GM12878 (cell line): ENCODE measurements around the gene OGFR. TPM values are rescaled to one million over a fixed set of nuclear protein-coding genes. Genes with fewer than 3 reads are reported as not detected.

Experiments used
- ATAC-seq: fragments of 200-7000 bp; cut with Tn5 transposase; 3 replicates; pipeline ENCODE4 v1.9.1; 2020; ENCODE audit warnings: mild to moderate bottlenecking, moderate library complexity
- BruUV-seq: library from RNA; stranded (reverse); fragments of 400-500 nt; replicated peaks from 2 replicates; lab custom pipeline; 2021; lab: Mats Ljungman, UMichigan
- CTCF ChIA-PET: fragments of 300-600 bp; sonication (Branson Sonifier 250); formaldehyde crosslinking; extraction: SDS; loops from one replicate; lab custom pipeline; 2021; ENCODE audit warnings: inconsistent platforms; lab: Yijun Ruan, JAX
- POLR2A ChIA-PET: fragments of 350-600 bp; formaldehyde crosslinking; extraction: SDS; loops from one replicate; lab custom pipeline; 2021; ENCODE audit warnings: inconsistent platforms; lab: Charles Lee
- RAD21 ChIA-PET: fragments of 300-600 bp; sonication (Branson Sonifier 250); formaldehyde crosslinking; loops from one replicate; lab custom pipeline; 2023; ENCODE audit warnings: antibody characterized with exemption; ENCODE audit not compliant: unreplicated experiment; lab: Charles Lee
- SMC1A ChIA-PET: fragments of 300-600 bp; sonication (Branson Sonifier 250); formaldehyde crosslinking; loops from one replicate; lab custom pipeline; 2023; ENCODE audit not compliant: unreplicated experiment, uncharacterized antibody; lab: Charles Lee
- DNase-seq: peaks from one replicate; pipeline ENCODE4 v3.0.0-alpha.2; 2011; ENCODE audit warnings: low read depth, low spot score
- FAIRE-seq: peaks from 3 replicates; lab custom pipeline; 2011; peaks lifted over from hg19 to GRCh38; lab: Jason Lieb, UNC
- H2AFZ ChIP-seq: 2 replicates; pipeline ENCODE4 v1.6.0; 2011; ENCODE audit warnings: low read depth, low read length, control low read depth; ENCODE audit not compliant: control insufficient read depth
- H3K27ac ChIP-seq: 2 replicates; pipeline ENCODE4 v1.5.1; 2011; ENCODE audit warnings: control low read depth; ENCODE audit not compliant: control insufficient read depth, insufficient read depth
- H3K27me3 ChIP-seq, 2 experiments: replicated peaks in 1 of 2; 2 replicates each; pipeline versions ENCODE4 v1.6.0 to v1.6.1; 2011; ENCODE audit warnings: low read length in 1 of 2; ENCODE audit not compliant: control insufficient read depth in 2 of 2, insufficient read depth in 2 of 2
- H3K36me3 ChIP-seq, 2 experiments: 2 replicates each; pipeline ENCODE4 v1.5.1; 2011; ENCODE audit warnings: low read length in 1 of 2; ENCODE audit not compliant: control insufficient read depth in 2 of 2, insufficient read depth in 2 of 2
- H3K4me1 ChIP-seq: 2 replicates; pipeline ENCODE4 v1.6.1; 2011; ENCODE audit warnings: mild to moderate bottlenecking, low read length, moderate library complexity, mixed read lengths; ENCODE audit not compliant: control insufficient read depth, insufficient read depth
- H3K4me2 ChIP-seq: 2 replicates; pipeline ENCODE4 v1.6.0; 2011; ENCODE audit warnings: control low read depth; ENCODE audit not compliant: control insufficient read depth, insufficient read depth
- H3K4me3 ChIP-seq: fragments of 200-600 bp; sonication (generic); 2 replicates; pipeline ENCODE4 v1.5.1; 2016
- H3K79me2 ChIP-seq: 2 replicates; pipeline ENCODE4 v1.6.0; 2011; ENCODE audit warnings: low read length; ENCODE audit not compliant: control insufficient read depth, insufficient read depth
- H3K9ac ChIP-seq: 2 replicates; pipeline ENCODE4 v1.8.0; 2011; ENCODE audit warnings: low read length, control low read depth, mixed read lengths; ENCODE audit not compliant: control insufficient read depth, insufficient read depth
- H3K9me3 ChIP-seq: replicated peaks from 3 replicates; pipeline ENCODE4 v1.5.1; 2011; ENCODE audit warnings: mild to moderate bottlenecking, low read length; ENCODE audit not compliant: control insufficient read depth, insufficient read depth
- H4K20me1 ChIP-seq: 2 replicates; pipeline ENCODE4 v1.6.0; 2011; ENCODE audit not compliant: control insufficient read depth, insufficient read depth
- ASH2L ChIP-seq: fragments of 300-600, 200-600 bp; sonication (generic); IDR thresholded peaks from 2 replicates; pipeline ENCODE4 v1.6.1; 2017; ENCODE audit warnings: low read depth, mild to moderate bottlenecking, borderline replicate concordance
- CBX5 ChIP-seq: sonication (generic); IDR thresholded peaks from 2 replicates; pipeline ENCODE4 v1.6.1; 2016; ENCODE audit warnings: low read depth, moderate library complexity, mild to moderate bottlenecking, inconsistent platforms
- CHD4 ChIP-seq: fragments of 200-600 bp; sonication (generic); IDR thresholded peaks from 2 replicates; pipeline ENCODE4 v1.6.1; 2016; ENCODE audit warnings: mild to moderate bottlenecking
- DPF2 ChIP-seq: fragments of 450-650 bp; IDR thresholded peaks from 2 replicates; pipeline ENCODE4 v1.6.1; 2017; ENCODE audit warnings: mild to moderate bottlenecking
- FOS ChIP-seq: IDR thresholded peaks from 3 replicates; pipeline ENCODE4 v1.6.1; 2011; ENCODE audit warnings: borderline replicate concordance; ENCODE audit not compliant: insufficient read length; ENCODE audit errors: extremely low read depth
- FOXM1 ChIP-seq: IDR thresholded peaks from 2 replicates; pipeline ENCODE4 v1.6.1; 2012; ENCODE audit warnings: low read depth, mild to moderate bottlenecking, inconsistent platforms, low read length, moderate library complexity
- HDAC2 ChIP-seq: fragments of 200-600 bp; sonication (generic); IDR thresholded peaks from 2 replicates; pipeline ENCODE4 v1.6.1; 2017
- MEF2B ChIP-seq: fragments of 450-650 bp; IDR thresholded peaks from 2 replicates; pipeline ENCODE4 v1.6.1; 2018; ENCODE audit warnings: mild to moderate bottlenecking, moderate library complexity; ENCODE audit not compliant: partially characterized antibody, poor library complexity, severe bottlenecking
- NFYB ChIP-seq: IDR thresholded peaks from 2 replicates; pipeline ENCODE4 v1.6.1; 2011; ENCODE audit warnings: low read depth, mild to moderate bottlenecking, low read length, improper control_type of control experiment, moderate library complexity; ENCODE audit not compliant: insufficient read depth
- NR2C1 ChIP-seq: fragments of 450-650 bp; IDR thresholded peaks from 2 replicates; pipeline ENCODE4 v1.6.1; 2017; ENCODE audit warnings: antibody characterized with exemption, mild to moderate bottlenecking, moderate library complexity
- RELB ChIP-seq: fragments of 450-650 bp; IDR thresholded peaks from 2 replicates; pipeline ENCODE4 v1.6.1; 2017; ENCODE audit warnings: low read depth, mild to moderate bottlenecking, moderate library complexity
- SMARCA5 ChIP-seq: fragments of 450-650 bp; IDR thresholded peaks from 2 replicates; pipeline ENCODE4 v1.6.1; 2017; ENCODE audit warnings: mild to moderate bottlenecking
- SRF ChIP-seq, 2 experiments: IDR thresholded peaks; 2 replicates each; pipeline ENCODE4 v1.6.1; 2011; ENCODE audit warnings: low read depth in 2 of 2, low read length in 2 of 2, mild to moderate bottlenecking in 1 of 2, moderate library complexity in 1 of 2
- STAT1 ChIP-seq: fragments of 450-650 bp; conservative IDR thresholded peaks from 2 replicates; pipeline ENCODE4 v1.6.1; 2014; ENCODE audit warnings: antibody characterized with exemption, mild to moderate bottlenecking
- SUZ12 ChIP-seq: fragments of 200-600 bp; sonication (generic); IDR thresholded peaks from one replicate; pipeline ENCODE4 v1.6.1; 2018; ENCODE audit warnings: antibody characterized with exemption, mild to moderate bottlenecking; ENCODE audit not compliant: unreplicated experiment
- TCF3 ChIP-seq: IDR thresholded peaks from 2 replicates; pipeline ENCODE4 v1.6.1; 2012; ENCODE audit warnings: low read depth, mild to moderate bottlenecking, low read length, borderline replicate concordance; ENCODE audit not compliant: insufficient read depth
- TCF7 ChIP-seq: IDR thresholded peaks from 2 replicates; pipeline ENCODE4 v1.6.1; 2014; ENCODE audit warnings: antibody characterized with exemption, borderline replicate concordance
- USF2 ChIP-seq: IDR thresholded peaks from 2 replicates; pipeline ENCODE4 v1.6.1; 2011; ENCODE audit warnings: low read depth, low read length, improper control_type of control experiment, borderline replicate concordance
- ZNF24 ChIP-seq: fragments of 450-650 bp; IDR thresholded peaks from 2 replicates; pipeline ENCODE4 v1.6.1; 2017; ENCODE audit warnings: antibody characterized with exemption, mild to moderate bottlenecking
- WGBS: methylation state at CpG from one replicate; pipeline ENCODE4 v1.1.6; 2016; ENCODE audit warnings: low lambda C conversion rate; ENCODE audit not compliant: insufficient replicate concordance, insufficient coverage; ENCODE audit errors: missing lambda C conversion rate; 5-methylcytosine and 5-hydroxymethylcytosine counted together
- in situ Hi-C: fragments of 300-500 bp; cut with MboI; formaldehyde crosslinking; loops from 9 replicates; pipeline ENCODE4 v1.14.3; 2018; ENCODE audit warnings: mixed read lengths
- intact Hi-C: fragments of 100-400 bp; cut with micrococcal nuclease; formaldehyde crosslinking; loops from one replicate; pipeline ENCODE4 v1.14.2; 2022; ENCODE audit not compliant: unreplicated experiment
- polyA plus RNA-seq, 11 experiments: library from polyadenylated mRNA; depleted of rRNA in 4 of 11; unstranded in 6 of 11; stranded (reverse) in 5 of 11; fragments of >200 nt; fragmentation: Nextera tagmentation in 4 of 11; fragmentation: Illumina TruSeq in 1 of 11; extraction: Ambion mirVana in 4 of 11; extraction: Trizol in 1 of 11; gene quantifications; 1 replicate in 1 of 11; 2 replicates in 10 of 11; pipeline versions ENCODE4 v1.2.1 to v1.2.3, GENCODE V29; 2011 to 2016; ENCODE audit warnings: inconsistent platforms in 2 of 11, missing spikeins in 2 of 11, low read depth in 1 of 11
- total RNA-seq, 4 experiments: library from RNA; depleted of rRNA in 3 of 4; stranded (reverse); fragments of >200 nt in 3 of 4; fragmentation: Illumina TruSeq in 1 of 4; extraction: Trizol in 1 of 4; gene quantifications; 2 replicates each; pipeline versions ENCODE4 v1.2.1 to v1.2.3, GENCODE V29; 2013 to 2021
- TF ChIP-seq, protein P1 (sequence below): fragments of 450-650 bp; IDR thresholded peaks from 2 replicates; pipeline ENCODE4 v1.6.1; 2016; ENCODE audit warnings: mild to moderate bottlenecking

Gene OGFR
- total and polyA plus RNA-seq, 10 of the 15 experiments (the other 5 are each of a cell fraction or from before 2014, with no cell fraction given) = 0.72 to 62.1 (median 27.3) TPM

DNA sequence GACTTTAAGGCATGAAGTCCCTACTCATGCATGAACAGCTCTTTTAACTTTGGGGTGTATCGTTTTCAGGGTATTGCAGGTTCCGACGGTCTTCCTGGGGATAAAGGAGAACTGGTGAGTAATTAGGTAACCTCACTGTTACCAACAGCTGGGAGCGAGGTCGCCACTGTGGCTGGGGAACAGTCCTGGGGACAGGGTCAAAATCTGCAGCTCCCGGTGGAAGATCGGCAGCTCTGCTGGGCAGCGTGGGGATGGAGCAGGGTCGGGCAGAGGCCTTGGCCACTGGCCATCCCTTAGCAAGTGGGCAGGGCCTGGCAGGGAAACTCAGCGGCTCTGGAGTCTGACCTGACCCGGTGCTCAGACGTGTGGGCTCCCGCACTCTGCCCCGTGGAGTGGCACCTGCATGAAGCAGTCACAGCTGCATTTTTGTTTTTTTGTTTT lies 28.3 kb downstream of the OGFR start (continued):
- TF ChIP-seq TCF3 (no peak), DPF2 (0 out of 2 replicates have a peak, but pooled peaks have one; percentile 29), CHD4 (no peak), NFYB (no peak), USF2 (no peak), FOXM1 (no peak), CBX5 (no peak), ZNF24 (no peak), SMARCA5 (0 out of 2 replicates have a peak, but pooled peaks have one; percentile 17), HDAC2 (no peak), SUZ12 (no peak)

DNA sequence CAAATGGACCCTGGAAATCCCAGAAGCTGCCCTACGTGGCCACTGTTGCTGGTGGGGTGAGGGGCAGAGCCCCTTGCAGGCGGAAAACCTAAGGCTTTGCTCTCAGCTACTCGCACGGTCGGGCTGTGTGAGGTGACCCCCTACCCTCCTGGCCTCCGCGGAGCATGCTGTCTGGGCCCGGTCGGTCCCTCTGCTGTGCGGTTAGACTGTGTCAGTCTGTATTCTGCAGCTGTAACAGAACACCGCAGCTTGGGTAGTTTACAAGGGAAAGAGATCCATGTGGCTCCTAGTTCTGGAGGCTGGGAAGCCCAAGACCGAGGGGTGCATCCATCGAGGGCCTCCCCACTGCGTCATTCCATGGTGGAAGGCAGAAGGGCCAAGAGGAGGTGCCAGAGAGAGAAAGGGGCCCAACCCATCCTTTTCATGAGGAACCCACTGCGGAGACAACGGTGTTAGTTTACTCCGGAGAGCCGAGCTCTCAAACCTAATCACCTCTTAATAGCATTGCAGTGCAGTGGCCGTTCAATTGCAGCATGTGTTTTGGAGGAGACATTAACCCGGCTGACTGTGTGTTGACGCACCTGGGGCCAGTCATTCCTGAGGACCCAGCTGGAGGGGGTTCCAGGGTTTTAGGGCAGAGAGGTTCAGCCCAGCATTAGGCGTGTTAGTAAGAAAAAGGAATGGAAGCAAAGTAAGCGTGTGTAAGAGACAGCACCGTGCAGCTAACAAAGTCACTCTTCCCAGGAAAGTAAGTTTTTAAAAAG lies 30.5 kb downstream of the OGFR start:
- H4K20me1 ChIP-seq = no peaks in the 10 kb centered on the region
- no peaks in the 10 kb centered on the region for H3K79me2 ChIP-seq
- CTCF ChIA-PET = interaction anchor here (0.6 kb wide), 1 partner anchor 9 kb away, joined by 5 read pairs; no protein-coding TSS in a partner anchor
- DNase-seq = no peak
- H2AFZ ChIP-seq = no peak overlapping the region
- intact Hi-C loops (no loop called here), in situ Hi-C loops (no loop called here)
- ATAC-seq = no peak
- SMC1A ChIA-PET = no interaction called here
- no peak overlapping the region for H3K4me2 ChIP-seq
- no peak overlapping the region for H3K9ac ChIP-seq
- WGBS = 76% methylated on average over 24 of the region's 24 CpGs
- RAD21 ChIA-PET = no interaction called here
- no peaks in the 10 kb centered on the region for H3K9me3 ChIP-seq
- peaks cover 0 to 3% of the 10 kb centered on the region in 2 experiments; a peak in 2 of 4 replicates for H3K27me3 ChIP-seq
- H3K4me3 ChIP-seq = no peak overlapping the region
- FAIRE-seq = no peak
- H3K36me3 ChIP-seq = no peaks in the 10 kb centered on the region
- no TSS peak for BruUV-seq
- H3K4me1 ChIP-seq = peaks cover 20% of the 10 kb centered on the region
- POLR2A ChIA-PET = no interaction called here
- H3K27ac ChIP-seq = no peak overlapping the region
- TF ChIP-seq STAT1 (no peak), MEF2B (no peak), ASH2L (no peak), TCF7 (no peak), RELB (no peak), FOS (no peak), NR2C1 (no peak), SRF (IDR thresholded peaks at IDR 0.05; ENCODE audit: low read depth in 2 of 2, low read length in 2 of 2) (no peak)
- TF ChIP-seq, protein P1, sequence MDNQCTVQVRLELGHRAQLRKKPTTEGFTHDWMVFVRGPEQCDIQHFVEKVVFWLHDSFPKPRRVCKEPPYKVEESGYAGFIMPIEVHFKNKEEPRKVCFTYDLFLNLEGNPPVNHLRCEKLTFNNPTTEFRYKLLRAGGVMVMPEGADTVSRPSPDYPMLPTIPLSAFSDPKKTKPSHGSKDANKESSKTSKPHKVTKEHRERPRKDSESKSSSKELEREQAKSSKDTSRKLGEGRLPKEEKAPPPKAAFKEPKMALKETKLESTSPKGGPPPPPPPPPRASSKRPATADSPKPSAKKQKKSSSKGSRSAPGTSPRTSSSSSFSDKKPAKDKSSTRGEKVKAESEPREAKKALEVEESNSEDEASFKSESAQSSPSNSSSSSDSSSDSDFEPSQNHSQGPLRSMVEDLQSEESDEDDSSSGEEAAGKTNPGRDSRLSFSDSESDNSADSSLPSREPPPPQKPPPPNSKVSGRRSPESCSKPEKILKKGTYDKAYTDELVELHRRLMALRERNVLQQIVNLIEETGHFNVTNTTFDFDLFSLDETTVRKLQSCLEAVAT = no peak
